Raji (cell line): ENCODE measurements around the gene EFNA5.

ENCODE experiments used
- POLR2A ChIP-seq: IDR thresholded peaks from 2 replicates; pipeline ENCODE4 v1.6.1; 2011; ENCODE audit warnings: low read depth, low read length, control low read depth; ENCODE audit not compliant: insufficient read depth

The EFNA5 gene

DNA sequence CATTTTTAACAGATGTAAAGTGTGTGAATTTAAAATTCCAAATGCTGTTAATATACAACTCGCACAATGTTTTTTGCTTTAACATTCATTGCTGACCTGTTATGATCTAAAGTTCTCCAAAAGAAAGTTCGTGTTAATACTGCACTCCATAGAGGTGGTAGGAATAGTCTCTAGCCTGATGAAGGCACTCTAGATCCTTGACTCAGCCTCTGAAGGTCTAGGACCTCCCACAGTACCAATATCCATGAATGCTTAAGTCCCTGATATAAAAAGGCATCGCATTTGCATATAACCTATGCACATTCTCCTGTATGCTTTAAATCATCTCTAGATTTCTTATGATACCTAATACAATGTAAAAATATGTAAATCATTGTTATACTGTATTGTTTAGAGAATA lies 213.6 kb downstream of the EFNA5 start:
- no peak for TF ChIP-seq POLR2A

- no peak for TF ChIP-seq POLR2A
These were observed 214.4 kb downstream of the EFNA5 start for GRCh38 chr5:107456281-107456715.

GRCh38 chr5:107455111-107455544 lies 215.6 kb downstream of the EFNA5 start:
- no peak for TF ChIP-seq POLR2A

DNA sequence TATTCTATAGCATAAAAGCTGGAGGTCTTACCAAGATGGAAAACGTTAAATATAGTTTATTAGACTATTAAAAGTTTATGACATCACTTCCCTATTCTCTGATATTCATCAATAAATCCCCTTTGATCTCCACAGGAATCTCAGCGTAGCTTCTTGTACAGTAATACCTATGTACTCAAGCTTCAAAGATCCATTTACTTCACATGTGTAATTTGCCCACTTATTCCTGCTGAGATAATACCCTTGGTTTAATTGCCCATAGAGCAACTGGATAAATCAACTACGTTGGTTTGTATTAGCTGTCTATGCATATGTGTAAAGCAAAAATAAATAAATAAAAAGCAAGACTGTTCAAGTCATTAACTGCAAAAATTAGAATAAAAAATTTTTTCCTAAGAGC lies 219.7 kb downstream of the EFNA5 start:
- no peak for TF ChIP-seq POLR2A

- TF ChIP-seq POLR2A, result no peak
These were observed 220.2 kb downstream of the EFNA5 start for GRCh38 chr5:107450531-107450930.

DNA sequence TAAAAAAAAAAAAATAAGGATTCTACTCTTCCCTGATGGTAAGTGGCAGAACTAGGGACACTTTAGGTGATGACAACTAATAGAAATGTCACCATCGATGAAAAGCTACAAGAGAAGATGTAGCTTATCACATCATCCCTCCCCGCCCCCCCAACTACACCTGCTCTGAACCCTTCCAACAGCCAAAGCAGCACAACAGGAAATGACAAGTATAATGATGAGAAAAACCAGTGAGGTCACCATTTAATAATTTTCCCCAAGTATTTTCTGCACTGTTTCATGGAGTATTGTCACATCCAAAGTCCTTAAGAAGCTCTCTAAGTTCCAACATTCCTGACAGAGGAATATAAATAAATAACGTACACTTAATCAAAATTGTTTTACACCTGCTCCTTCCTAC lies 221.4 kb downstream of the EFNA5 start:
- no peak for TF ChIP-seq POLR2A

DNA sequence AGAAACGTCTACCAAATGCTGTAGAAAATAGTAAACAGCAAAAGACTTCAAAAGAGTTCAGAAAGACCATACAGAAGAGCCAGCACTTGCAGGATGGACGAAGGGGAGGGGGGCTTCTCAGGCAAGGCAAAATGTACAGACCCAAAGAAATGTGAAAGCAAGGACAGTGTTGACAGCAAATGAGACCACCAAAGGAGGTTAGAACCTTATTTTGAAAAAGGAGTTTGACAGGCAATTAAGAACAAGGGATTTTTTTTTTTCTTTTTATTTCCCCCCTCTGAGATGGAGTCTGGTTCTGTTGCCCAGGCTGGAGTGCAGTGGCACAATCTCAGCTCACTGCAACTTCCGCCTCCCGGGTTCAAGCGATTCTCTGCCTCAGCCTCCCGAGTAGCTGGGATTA lies 223.2 kb downstream of the EFNA5 start:
- no peak for TF ChIP-seq POLR2A

DNA sequence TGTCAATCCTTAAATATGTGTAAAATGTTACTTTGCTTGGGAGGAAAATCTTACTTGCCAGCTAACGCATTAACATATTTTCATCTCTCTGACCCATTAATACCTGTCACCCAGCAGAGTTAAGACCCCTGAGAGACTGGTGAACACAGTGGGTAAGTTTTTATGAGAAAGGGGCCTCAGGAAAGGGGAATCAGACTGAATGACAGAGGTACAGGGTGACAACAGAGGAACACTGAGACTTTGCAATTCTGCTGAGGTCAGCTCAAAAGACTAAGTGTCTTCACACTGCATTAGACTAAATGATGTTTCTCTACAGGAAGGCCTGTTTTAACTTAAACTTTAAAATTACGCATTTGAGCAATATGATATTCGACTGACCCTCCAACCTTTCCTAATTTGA lies 223.8 kb downstream of the EFNA5 start:
- TF ChIP-seq POLR2A, result no peak

DNA sequence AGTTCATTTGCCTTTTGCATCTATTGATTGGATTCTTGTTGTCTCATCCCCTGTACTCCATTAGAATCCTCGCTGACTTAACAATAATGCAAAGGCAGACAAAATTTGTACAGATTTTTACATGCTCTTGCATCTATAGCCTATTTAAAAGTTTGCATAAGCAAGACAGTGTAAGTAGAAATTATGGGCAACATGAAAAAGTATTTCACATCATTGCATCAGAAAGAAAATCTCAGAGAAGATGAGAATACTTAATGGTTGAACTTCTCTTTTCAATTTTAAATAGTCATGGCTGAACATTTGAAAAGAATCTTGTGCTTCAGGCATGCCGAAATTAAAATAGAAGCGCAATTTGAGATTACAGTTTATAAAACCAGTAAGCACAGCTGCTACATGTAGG lies 226.4 kb downstream of the EFNA5 start:
- no peak for TF ChIP-seq POLR2A

GRCh38 chr5:107443897-107444296 lies 226.8 kb downstream of the EFNA5 start:
- no peak for TF ChIP-seq POLR2A

DNA sequence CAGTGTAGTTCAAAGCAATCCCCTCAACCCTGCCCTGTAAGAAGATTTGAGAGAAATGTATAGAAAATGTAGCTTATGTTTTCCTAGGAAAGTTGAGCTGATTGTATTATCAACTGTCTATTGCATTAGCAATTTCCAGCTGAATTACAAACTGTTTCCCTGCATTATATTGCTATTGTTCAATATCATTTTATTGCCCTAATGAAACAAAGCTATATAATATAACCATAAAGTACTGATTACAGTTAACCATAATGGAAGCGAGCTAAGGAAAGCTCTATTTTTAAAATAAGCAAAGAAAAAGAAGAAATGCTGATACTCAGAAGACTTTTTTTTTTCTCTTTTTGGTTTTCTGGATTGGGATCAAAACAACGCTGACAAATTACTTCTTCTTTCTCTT lies 228.3 kb downstream of the EFNA5 start:
- no peak for TF ChIP-seq POLR2A

DNA sequence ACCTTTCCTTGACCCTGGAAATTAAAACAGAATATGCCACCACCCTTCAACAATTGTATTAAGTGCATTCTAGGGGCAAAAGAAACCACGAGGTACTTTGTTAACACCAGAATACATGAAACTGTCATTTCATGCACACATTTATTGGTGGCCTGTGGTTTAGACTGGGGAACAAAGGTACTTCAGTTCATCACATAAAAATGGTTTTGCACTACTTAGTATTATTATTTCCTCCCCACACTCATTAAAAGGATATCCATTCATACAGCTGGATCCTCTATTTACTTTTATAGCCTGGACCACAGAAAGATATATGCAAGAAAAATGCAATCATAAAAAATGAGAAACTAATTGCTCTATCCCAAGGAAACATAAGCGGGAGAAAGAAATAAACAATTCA lies 230.9 kb downstream of the EFNA5 start:
- TF ChIP-seq POLR2A, result no peak

DNA sequence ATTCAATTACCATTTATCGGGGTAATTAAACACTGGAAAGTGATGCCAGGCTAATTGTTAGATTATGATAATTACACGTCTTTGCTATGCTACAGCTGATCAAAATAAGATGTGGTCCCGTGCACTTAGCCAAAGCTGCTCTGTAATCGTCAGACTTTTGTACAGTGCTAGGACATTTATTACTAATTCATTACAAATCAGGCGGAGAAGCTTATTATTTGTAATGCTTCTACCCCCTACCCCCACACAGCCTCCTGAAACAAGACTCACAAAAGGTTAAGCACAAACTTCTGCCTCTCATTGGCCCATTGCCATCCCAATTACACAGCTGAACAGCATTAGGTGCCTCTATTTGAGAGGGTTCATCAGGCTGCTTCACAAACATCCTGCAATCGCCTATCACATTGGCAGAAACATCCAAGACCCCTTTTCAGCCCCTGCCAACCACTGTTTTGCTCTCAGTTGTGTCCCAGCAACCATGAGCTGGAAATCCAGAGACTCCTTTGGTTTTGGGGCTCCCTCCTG lies 232.7 kb downstream of the EFNA5 start:
- no peak for TF ChIP-seq POLR2A

GRCh38 chr5:107437154-107437553 lies 233.6 kb downstream of the EFNA5 start:
- no peak for TF ChIP-seq POLR2A

DNA sequence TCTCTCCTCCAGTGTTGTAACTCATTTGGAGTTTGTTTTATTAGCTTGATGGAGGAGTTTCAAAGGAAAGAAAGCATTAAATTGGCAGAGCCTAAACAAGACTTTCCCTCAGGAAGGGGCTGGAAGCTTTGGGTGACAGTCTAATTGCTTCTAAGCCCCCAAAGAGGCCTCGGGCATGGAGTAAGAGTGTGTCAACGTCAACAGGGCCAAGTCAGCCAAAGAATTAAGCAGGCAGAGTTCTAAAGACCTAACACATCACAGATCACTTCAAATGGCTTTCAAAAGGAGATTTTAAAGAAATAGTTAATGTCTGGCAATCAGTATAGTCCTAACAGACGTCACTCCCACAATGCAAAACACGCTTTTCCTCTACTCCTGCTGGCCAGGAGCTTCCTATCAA lies 234.5 kb downstream of the EFNA5 start:
- no peak for TF ChIP-seq POLR2A

GRCh38 chr5:107435061-107435460 lies 235.7 kb downstream of the EFNA5 start:
- TF ChIP-seq POLR2A, result no peak

DNA sequence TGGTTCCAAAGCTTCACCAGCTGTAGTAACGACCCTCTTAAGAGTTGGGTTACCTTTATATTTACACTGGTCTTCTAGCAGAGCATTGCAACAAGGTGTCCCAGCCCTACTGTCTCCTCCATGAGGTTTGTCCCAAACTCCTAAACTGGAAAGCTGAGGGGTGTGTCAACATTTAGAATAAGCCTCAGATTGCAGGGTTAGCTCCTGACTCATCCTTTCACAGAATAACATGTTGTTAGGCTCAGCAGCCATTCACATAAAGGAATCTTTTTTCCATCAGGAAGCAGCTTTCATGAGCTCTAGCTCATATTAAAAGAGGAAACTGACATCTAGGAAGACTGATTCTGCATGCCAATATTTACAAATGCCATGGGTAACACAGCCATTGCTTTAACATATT lies 238.7 kb downstream of the EFNA5 start:
- TF ChIP-seq POLR2A, result no peak
